SU-DHL-6 (cell line): ENCODE measurements around the gene GUCY1A1.

Experiments used
- EZH2phosphoT487 ChIP-seq: fragments of 200-600 bp; sonication (generic), shearing (Covaris generic); conservative IDR thresholded peaks from 2 replicates; pipeline ENCODE4 v1.6.1; 2018; ENCODE audit warnings: mild to moderate bottlenecking, antibody characterized with exemption, low read length, moderate library complexity, mixed read lengths
- TF ChIP-seq, protein P1 (sequence below): fragments of 200-600 bp; sonication (generic); IDR thresholded peaks from one replicate; pipeline ENCODE4 v1.5.1; 2017; ENCODE audit warnings: antibody characterized with exemption, mild to moderate bottlenecking, low read length, moderate library complexity; ENCODE audit not compliant: insufficient read depth, poor library complexity, severe bottlenecking

DNA sequence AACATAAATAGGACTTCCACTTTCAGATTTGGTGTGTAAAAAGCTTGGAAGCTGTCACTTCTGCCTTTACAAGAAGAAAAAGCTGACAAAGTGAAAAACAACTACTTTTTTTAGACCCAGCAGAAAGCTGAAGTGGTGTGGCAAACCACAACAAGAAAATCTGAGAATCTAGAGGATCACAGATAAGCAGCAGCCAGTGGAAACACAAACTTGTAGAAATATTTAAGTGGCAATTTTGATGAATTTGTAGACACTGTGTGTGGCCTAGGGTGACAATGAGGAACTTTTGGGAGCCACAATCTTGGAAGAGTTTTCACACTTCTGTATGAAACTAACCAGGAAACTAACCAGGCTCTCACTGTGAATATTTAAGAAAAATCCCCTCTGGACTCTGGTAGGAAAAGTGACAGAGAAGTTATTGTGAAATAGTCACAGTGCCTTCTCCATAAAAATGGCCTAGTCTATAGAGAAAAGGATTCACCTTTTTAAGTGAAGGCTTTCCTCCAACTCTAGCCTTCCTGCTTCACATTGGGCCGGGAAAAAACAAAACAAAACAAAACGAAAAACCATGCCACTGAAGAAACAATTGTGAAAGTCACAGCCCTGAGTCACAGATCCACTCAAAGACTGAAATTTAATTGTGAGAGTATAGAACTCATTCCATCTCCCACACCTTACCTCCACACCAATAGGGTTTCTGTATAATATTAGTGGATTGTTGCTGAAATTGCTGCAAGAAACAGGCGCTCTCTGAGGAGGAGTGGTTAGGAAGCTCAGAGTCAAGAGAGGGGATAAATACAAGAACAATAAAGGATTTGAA is 26.7 kb upstream of the GUCY1A1 start:
- TF ChIP-seq, protein P1, sequence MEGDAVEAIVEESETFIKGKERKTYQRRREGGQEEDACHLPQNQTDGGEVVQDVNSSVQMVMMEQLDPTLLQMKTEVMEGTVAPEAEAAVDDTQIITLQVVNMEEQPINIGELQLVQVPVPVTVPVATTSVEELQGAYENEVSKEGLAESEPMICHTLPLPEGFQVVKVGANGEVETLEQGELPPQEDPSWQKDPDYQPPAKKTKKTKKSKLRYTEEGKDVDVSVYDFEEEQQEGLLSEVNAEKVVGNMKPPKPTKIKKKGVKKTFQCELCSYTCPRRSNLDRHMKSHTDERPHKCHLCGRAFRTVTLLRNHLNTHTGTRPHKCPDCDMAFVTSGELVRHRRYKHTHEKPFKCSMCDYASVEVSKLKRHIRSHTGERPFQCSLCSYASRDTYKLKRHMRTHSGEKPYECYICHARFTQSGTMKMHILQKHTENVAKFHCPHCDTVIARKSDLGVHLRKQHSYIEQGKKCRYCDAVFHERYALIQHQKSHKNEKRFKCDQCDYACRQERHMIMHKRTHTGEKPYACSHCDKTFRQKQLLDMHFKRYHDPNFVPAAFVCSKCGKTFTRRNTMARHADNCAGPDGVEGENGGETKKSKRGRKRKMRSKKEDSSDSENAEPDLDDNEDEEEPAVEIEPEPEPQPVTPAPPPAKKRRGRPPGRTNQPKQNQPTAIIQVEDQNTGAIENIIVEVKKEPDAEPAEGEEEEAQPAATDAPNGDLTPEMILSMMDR = no peak
- TF ChIP-seq EZH2phosphoT487 = no peak
